GM19452 (cell line): ENCODE data around the gene IDH3G.

Experiments used
- ATAC-seq: cut with Tn5 transposase; IDR thresholded peaks from one replicate; pipeline ENCODE4 v1.9.1; 2021; ENCODE audit not compliant: unreplicated experiment

Gene IDH3G

GRCh38 chrX:153816831-153817690 lies 22.9 kb upstream of the IDH3G start:
- ATAC-seq, result no peak

DNA sequence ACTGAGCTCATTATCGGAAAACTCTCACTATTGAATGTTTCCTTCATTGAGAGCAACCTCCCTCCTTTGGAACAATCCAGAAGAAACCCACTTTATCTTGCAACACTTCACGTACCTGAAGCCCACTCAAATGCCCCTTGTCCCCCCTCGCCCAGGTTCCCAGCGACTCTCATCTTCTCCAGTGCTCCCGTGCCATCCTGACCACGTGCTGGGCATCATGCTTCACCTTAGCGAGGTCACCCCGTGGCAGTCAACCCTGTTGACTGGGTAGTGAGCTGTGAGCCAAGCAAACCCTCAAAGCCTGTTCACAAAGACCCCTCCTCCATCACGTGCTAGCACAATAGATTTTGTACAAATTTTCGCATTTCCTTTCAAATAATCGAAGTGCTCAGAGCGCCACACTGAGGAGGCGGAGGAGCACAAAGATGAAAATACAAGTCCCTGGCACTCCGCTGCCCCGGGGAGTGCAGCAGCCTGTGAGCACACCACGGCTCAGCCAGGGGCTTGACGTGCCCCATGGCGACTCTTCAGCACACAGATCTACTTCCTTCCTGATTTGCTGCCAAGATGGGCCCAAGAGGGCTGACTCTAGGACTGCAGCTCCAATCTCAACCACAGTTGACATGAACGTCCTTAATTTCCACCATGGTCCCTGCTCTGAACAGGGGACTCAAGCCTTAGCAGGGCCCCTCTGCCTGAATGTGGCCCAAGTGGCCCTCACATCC lies 20.6 kb upstream of the IDH3G start:
- ATAC-seq, result no peak

- ATAC-seq, result no peak
Measured at GRCh38 chrX:153813161-153813560, 19.0 kb upstream of the IDH3G start.

DNA sequence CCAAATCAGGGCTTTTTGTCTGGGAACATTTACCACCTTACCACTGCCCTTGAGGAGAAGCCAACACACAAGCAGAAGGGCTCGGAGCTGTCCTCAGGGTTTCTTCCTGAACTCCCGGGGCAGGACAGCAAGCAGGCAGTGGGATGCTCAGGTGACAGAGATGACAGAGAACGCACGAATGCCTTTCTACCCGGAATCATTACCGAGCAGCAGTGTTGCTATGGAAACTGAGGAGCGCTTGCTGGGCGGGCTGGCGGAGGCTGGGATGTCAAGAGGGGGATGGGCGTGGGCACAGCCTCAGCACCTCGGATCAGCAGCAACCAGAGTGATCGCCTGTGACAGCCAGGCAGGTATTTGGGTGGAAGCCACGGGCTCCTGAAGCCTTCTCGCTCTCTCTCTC lies 18.0 kb upstream of the IDH3G start:
- no peak for ATAC-seq

GRCh38 chrX:153807976-153808375 lies 13.8 kb upstream of the IDH3G start:
- ATAC-seq, result no peak

DNA sequence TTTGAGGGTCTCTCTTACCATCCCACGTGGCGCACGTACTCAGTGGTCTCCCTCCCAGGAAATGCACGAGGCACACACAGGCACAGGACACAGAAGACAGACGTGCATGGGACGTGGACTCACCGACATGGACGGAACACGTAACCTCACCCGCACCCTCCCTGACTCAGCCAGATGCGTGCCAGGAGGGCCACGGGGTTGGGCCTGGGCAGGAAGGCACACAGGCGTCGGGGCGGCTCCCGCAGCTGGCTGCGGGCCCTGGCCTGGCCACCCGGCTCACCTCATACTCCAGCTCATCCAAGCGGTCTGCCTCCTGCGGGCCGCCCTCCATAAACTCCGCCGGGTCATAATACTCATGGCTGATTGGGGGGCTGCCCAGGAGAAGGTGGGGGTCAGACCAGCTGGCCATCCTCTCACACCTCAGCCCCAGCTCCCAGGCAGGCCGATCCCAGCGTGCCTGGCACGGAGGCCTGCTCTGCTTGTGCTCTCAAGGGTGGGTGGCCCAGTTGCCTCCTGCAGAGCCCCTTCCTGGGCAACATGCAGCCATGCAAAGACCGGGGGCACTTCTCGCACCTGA lies 12.9 kb upstream of the IDH3G start:
- no peak for ATAC-seq

DNA sequence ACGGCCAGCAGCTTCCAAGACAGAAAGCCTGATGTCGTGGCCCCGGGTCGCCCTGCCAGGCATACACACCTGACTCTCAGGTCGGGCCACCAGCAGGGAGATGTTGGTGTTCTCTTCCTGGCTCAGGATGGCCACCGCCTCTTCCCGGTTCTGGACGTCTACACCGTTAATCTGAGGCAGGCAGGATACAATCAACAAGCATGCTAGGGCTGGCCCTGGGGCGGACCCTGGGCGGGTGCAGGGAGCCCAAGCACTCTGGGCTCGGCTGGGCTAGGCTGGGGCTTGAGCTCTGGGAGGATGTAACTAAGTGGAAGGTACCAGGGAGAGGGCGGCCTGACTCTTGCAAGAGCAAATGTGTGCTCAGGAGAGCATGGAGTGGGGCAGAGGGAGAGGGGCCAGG lies 11.3 kb upstream of the IDH3G start:
- ATAC-seq, result no peak

GRCh38 chrX:153804621-153805020 lies 10.4 kb upstream of the IDH3G start:
- no peak for ATAC-seq

DNA sequence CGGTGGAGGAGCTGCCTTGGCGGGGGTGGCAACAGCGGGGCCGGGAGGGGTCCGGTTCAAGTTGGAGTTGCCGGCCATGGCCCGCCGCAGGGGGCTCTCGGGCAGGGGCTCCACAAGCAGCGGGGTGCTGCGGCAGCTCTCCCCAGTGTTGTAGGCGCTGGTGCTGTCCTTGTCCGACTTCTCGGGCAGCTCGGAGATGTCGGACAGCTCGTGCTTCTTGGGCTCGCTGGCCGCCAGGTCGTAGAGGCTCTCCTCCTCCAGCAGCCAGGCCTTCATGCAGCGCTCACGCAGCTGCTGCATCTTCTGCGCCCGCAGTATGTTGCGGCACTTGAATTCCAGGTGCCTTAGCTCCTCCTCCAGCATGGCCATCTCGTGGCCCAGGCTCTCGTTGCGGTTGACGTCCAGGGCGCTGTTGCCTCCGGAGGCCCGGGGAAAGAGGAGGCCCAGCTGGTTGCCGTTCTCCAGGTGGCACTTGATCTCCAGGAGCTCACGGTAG lies 10.0 kb upstream of the IDH3G start:
- ATAC-seq, result no peak

- ATAC-seq, result no peak
Measured at GRCh38 chrX:153803211-153804099, 9.3 kb upstream of the IDH3G start.

DNA sequence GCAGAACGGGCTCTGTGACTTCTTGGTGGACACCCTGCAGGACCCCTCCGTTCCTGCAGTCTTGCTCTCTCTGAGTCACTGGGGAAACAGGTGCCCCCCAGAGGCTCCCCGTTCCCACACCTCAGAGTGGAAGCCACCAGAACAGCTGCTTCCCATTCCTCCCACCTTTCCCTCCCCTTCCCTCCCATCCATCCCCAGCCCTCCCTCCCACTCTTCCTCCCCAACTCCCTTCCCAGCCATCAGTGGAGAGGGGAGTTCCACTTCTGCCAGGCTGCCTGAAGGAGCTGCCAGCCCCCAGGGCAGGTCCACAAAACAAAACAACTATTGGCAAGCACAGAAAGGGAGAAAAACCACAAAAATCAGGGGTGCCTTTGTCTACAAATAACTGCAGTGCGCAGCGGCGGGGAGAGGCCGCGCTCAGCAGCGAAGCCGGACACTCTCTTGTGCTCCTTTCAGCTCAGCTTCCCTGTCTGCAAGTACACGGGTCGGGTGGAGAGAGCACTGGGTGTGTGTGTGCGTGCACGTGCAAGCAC lies 8.4 kb upstream of the IDH3G start:
- no peak for ATAC-seq

- ATAC-seq, result no peak
Measured at GRCh38 chrX:153801669-153802068, 7.5 kb upstream of the IDH3G start.

DNA sequence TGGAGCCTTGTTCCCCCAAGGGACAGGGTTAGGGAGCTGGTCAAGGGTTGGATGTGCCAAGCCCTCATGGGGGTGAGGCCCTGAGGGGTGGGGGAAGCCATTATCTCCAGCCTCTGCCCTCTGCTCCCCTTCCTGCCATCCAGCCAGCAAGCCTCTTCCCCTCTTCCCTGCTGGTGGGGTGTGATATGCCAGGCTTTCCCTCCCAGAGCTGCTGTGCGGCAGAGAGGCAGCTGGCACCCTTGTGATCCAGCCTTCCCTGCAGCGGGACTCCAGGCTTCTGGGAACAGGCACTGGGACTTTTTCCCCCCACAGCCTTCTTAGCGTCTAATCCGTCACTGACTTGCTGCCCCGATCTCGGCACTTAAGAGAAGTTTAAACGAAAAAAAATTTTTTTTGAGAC lies 6.6 kb upstream of the IDH3G start:
- ATAC-seq, result no peak

- no peak for ATAC-seq
Measured at GRCh38 chrX:153800177-153800722, 6.1 kb upstream of the IDH3G start.

DNA sequence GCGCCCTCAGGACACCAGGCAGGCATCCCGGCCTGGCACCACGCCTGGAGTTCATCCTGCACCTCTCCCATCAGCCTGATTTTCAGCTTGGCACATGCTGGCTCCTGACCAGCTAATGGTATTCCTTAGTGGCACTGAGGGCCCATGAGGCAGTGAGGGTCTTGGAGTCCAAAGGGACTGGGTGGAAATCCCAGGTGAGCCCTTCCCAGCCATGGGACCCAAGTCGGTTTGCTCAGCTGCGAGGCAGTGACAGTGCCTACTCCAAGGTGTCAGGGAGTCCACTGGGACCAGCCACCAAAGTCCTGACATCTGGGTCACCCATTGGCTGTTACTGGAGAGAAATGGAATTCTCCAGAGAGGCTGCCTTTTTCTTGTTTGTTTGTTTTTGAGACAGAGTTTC lies 5.2 kb upstream of the IDH3G start:
- ATAC-seq, result no peak

- ATAC-seq, result no peak
Measured at GRCh38 chrX:153797415-153798015, 3.3 kb upstream of the IDH3G start.

GRCh38 chrX:153794897-153795816 lies 982 bp upstream of the IDH3G start:
- ATAC-seq, result no peak

DNA sequence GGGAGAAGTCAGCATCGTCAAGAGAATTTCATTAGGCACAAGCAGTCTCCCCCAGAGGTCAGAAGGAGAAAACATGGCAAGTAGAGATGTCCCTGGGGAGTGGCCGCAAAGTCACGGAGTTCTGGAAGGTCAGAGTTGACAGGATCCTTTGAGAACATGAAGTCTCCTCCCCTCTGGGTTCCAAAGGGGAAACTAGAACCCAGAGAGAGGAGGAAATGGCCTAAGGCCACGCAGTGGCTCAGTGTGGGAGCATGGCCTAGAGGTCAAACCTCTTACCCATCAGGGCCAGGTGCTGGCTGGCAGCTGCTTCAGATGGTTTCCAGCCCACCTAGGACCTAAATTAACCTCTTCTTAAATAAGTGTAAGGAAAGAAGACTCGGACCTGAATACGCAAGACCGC lies 884 bp downstream of the IDH3G start:
- no peak for ATAC-seq

GRCh38 chrX:153792368-153792767 lies 1.8 kb downstream of the IDH3G start:
- ATAC-seq, result no peak
